IMR-90 (cell line): ENCODE results near the gene CNTRL. TPM values are rescaled to one million over a fixed set of nuclear protein-coding genes. Genes with fewer than 3 reads are reported as not detected.

Experiments
- ATAC-seq: fragments of 200-7000 bp; cut with Tn5 transposase; 2 replicates; pipeline ENCODE4 v1.9.1; 2020; ENCODE audit warnings: low read depth, mild to moderate bottlenecking, moderate library complexity
- BruUV-seq: library from RNA; stranded (reverse); fragments of 400-500 nt; replicated peaks from 2 replicates; lab custom pipeline; 2021; lab: Mats Ljungman, UMichigan
- CTCF ChIA-PET: fragments of 300-600 bp; formaldehyde crosslinking; extraction: SDS; loops from one replicate; lab custom pipeline; 2021; ENCODE audit warnings: antibody characterized with exemption; lab: Yijun Ruan, JAX
- POLR2A ChIA-PET: fragments of 300-600 bp; sonication (Branson Sonifier 250); formaldehyde crosslinking; loops from one replicate; lab custom pipeline; 2022; ENCODE audit warnings: antibody characterized with exemption; ENCODE audit not compliant: unreplicated experiment; lab: Charles Lee
- DNase-seq: peaks from one replicate; pipeline ENCODE4 v3.0.0; 2013
- H2AFZ ChIP-seq: replicated peaks from 2 replicates; pipeline ENCODE3; 2013; ENCODE audit warnings: low read length, mild to moderate bottlenecking; ENCODE audit not compliant: poor library complexity
- H2AK5ac ChIP-seq: 2 replicates; pipeline ENCODE4 v1.6.1; 2013; ENCODE audit warnings: low read depth, low read length, inconsistent platforms
- H2AK9ac ChIP-seq: replicated peaks from 2 replicates; pipeline ENCODE3; 2013; ENCODE audit warnings: mild to moderate bottlenecking, low read depth, low read length, moderate library complexity; ENCODE audit not compliant: poor library complexity
- H2BK120ac ChIP-seq: 2 replicates; pipeline ENCODE4 v1.6.1; 2013; ENCODE audit warnings: low read depth, low read length, inconsistent platforms
- H2BK15ac ChIP-seq: 3 replicates; pipeline ENCODE4 v1.6.1; 2013; ENCODE audit warnings: low read depth, low read length, inconsistent platforms
- H2BK20ac ChIP-seq: 2 replicates; pipeline ENCODE4 v1.6.1; 2013; ENCODE audit warnings: low read depth, mild to moderate bottlenecking, inconsistent platforms, low read length, moderate library complexity
- H2BK5ac ChIP-seq: 2 replicates; pipeline ENCODE4 v1.6.1; 2013; ENCODE audit warnings: mild to moderate bottlenecking, low read depth, low read length, inconsistent platforms; ENCODE audit not compliant: poor library complexity, severe bottlenecking
- H3K14ac ChIP-seq: replicated peaks from 2 replicates; pipeline ENCODE4 v1.6.1; 2013; ENCODE audit warnings: low read depth, low read length, inconsistent platforms
- H3K18ac ChIP-seq: 2 replicates; pipeline ENCODE4 v1.6.1; 2013; ENCODE audit warnings: low read depth, low read length, control low read depth
- H3K23ac ChIP-seq: 2 replicates; pipeline ENCODE4 v1.6.1; 2013; ENCODE audit warnings: low read depth, low read length, inconsistent platforms
- H3K27ac ChIP-seq: 2 replicates; pipeline ENCODE4 v1.5.1; 2013; ENCODE audit warnings: mild to moderate bottlenecking, control low read depth, low read length; ENCODE audit not compliant: insufficient read depth
- H3K27me3 ChIP-seq: 2 replicates; pipeline ENCODE4 v1.6.1; 2013; ENCODE audit warnings: low read length; ENCODE audit not compliant: control insufficient read depth, insufficient read depth
- H3K36me3 ChIP-seq: 2 replicates; pipeline ENCODE4 v1.6.1; 2013; ENCODE audit warnings: low read length, mixed read lengths; ENCODE audit not compliant: control insufficient read depth, insufficient read depth
- H3K4ac ChIP-seq: 2 replicates; pipeline ENCODE4 v1.6.1; 2013; ENCODE audit warnings: low read depth, low read length, inconsistent platforms
- H3K4me1 ChIP-seq: 2 replicates; pipeline ENCODE4 v1.6.1; 2013; ENCODE audit warnings: low read length, mixed read lengths; ENCODE audit not compliant: control insufficient read depth, insufficient read depth
- H3K4me2 ChIP-seq: 2 replicates; pipeline ENCODE4 v1.6.1; 2013; ENCODE audit warnings: low read depth, mild to moderate bottlenecking, control low read depth, low read length, moderate library complexity
- H3K4me3 ChIP-seq: 2 replicates; pipeline ENCODE4 v1.5.1; 2013; ENCODE audit warnings: low read depth, mild to moderate bottlenecking, control low read depth, low read length, moderate library complexity; ENCODE audit not compliant: insufficient read depth
- H3K56ac ChIP-seq: 2 replicates; pipeline ENCODE4 v1.6.1; 2013; ENCODE audit warnings: low read length, inconsistent platforms; ENCODE audit not compliant: insufficient read depth; ENCODE audit errors: extremely low read depth
- H3K79me1 ChIP-seq, 2 experiments: 2 replicates each; pipeline ENCODE4 v1.6.1; 2013; ENCODE audit warnings: low read length in 2 of 2, inconsistent platforms in 1 of 2, low read depth in 1 of 2
- H3K9ac ChIP-seq: 2 replicates; pipeline ENCODE4 v1.6.1; 2013; ENCODE audit warnings: low read depth, low read length, control low read depth
- H3K9me1 ChIP-seq: 2 replicates; pipeline ENCODE4 v1.6.1; 2013; ENCODE audit warnings: low read length, inconsistent platforms; ENCODE audit not compliant: insufficient read depth
- H3K9me3 ChIP-seq: 2 replicates; pipeline ENCODE4 v1.6.1; 2013; ENCODE audit warnings: low read length; ENCODE audit not compliant: control insufficient read depth, insufficient read depth
- H4K20me1 ChIP-seq: 2 replicates; pipeline ENCODE4 v1.6.1; 2013; ENCODE audit warnings: low read length, inconsistent platforms; ENCODE audit not compliant: insufficient read depth
- H4K5ac ChIP-seq: 2 replicates; pipeline ENCODE4 v1.6.1; 2013; ENCODE audit warnings: mild to moderate bottlenecking, low read depth, low read length, control low read depth
- H4K8ac ChIP-seq, 2 experiments: 2 replicates each; pipeline ENCODE4 v1.6.1; 2013; ENCODE audit warnings: low read depth in 2 of 2, low read length in 2 of 2, control low read depth in 1 of 2, inconsistent platforms in 1 of 2
- H4K91ac ChIP-seq: 2 replicates; pipeline ENCODE4 v1.6.1; 2013; ENCODE audit warnings: low read depth, low read length, inconsistent platforms; ENCODE audit not compliant: insufficient read depth
- BHLHE40 ChIP-seq: fragments of 150-350 bp; IDR thresholded peaks from 2 replicates; pipeline ENCODE4 v1.6.1; 2016; ENCODE audit warnings: mild to moderate bottlenecking, low read depth, low read length
- CEBPB ChIP-seq: IDR thresholded peaks from 2 replicates; pipeline ENCODE4 v1.6.1; 2012; ENCODE audit warnings: low read depth, low read length, improper control_type of control experiment
- CHD1 ChIP-seq: IDR thresholded peaks from 2 replicates; pipeline ENCODE4 v1.6.1; 2012; ENCODE audit warnings: low read depth, low read length, improper control_type of control experiment
- FOS ChIP-seq: fragments of 150-350 bp; IDR thresholded peaks from 2 replicates; pipeline ENCODE4 v1.6.1; 2016; ENCODE audit warnings: low read depth, low read length
- MAFK ChIP-seq: IDR thresholded peaks from 2 replicates; pipeline ENCODE4 v1.6.1; 2012; ENCODE audit warnings: low read depth, low read length, improper control_type of control experiment
- MAZ ChIP-seq: IDR thresholded peaks from 2 replicates; pipeline ENCODE4 v1.6.1; 2012; ENCODE audit warnings: low read depth, mild to moderate bottlenecking, low read length, improper control_type of control experiment, moderate library complexity, borderline replicate concordance
- MXI1 ChIP-seq: IDR thresholded peaks from 2 replicates; pipeline ENCODE4 v1.6.1; 2012; ENCODE audit warnings: low read depth, mild to moderate bottlenecking, low read length, moderate library complexity, borderline replicate concordance
- NFE2L2 ChIP-seq: fragments of 150-350 bp; IDR thresholded peaks from 2 replicates; pipeline ENCODE4 v1.6.1; 2016; ENCODE audit warnings: low read depth, mild to moderate bottlenecking, low read length
- RCOR1 ChIP-seq: IDR thresholded peaks from 2 replicates; pipeline ENCODE4 v1.6.1; 2012; ENCODE audit warnings: mild to moderate bottlenecking, low read length, improper control_type of control experiment; ENCODE audit not compliant: insufficient replicate concordance
- RFX5 ChIP-seq: IDR thresholded peaks from 2 replicates; pipeline ENCODE4 v1.8.0; 2012; ENCODE audit warnings: low read depth, mild to moderate bottlenecking, low read length, moderate library complexity
- SMC3 ChIP-seq: fragments of 150-350 bp; IDR thresholded peaks from 2 replicates; pipeline ENCODE4 v1.6.1; 2016; ENCODE audit warnings: low read depth, mild to moderate bottlenecking, antibody characterized with exemption, low read length, moderate library complexity
- USF2 ChIP-seq: fragments of 150-350 bp; IDR thresholded peaks from 2 replicates; pipeline ENCODE4 v1.6.1; 2017; ENCODE audit warnings: mild to moderate bottlenecking, antibody characterized with exemption, low read length, low read depth
- WGBS, 2 experiments: methylation state at CpG; one replicate each; pipeline versions ENCODE4 v1.1.5 to v1.1.7; 2013; ENCODE audit warnings: missing lambda C conversion rate in 2 of 2; ENCODE audit not compliant: insufficient read length in 1 of 2; ENCODE audit errors: extremely low coverage in 2 of 2; 5-methylcytosine and 5-hydroxymethylcytosine counted together
- dilution Hi-C: fragments of 300-500 bp; cut with HindIII; formaldehyde crosslinking; loops from one replicate; pipeline ENCODE4 v1.14.3; 2018; ENCODE audit warnings: low sequenced_read_pairs; ENCODE audit not compliant: unreplicated experiment
- in situ Hi-C: fragments of 300-500 bp; cut with MboI; formaldehyde crosslinking; loops from 3 replicates; pipeline ENCODE4 v1.14.3; 2019; ENCODE audit warnings: low sequenced_read_pairs, inconsistent platforms, mixed read lengths
- intact Hi-C: fragments of 100-400 bp; cut with micrococcal nuclease; formaldehyde crosslinking; loops from 2 replicates; pipeline ENCODE4 v1.10.0; 2022
- polyA plus RNA-seq, 3 experiments: library from polyadenylated mRNA; depleted of rRNA; stranded (reverse); fragments of >200 nt; gene quantifications; 2 replicates each; pipeline ENCODE4 v1.2.3, GENCODE V29; 2012; ENCODE audit warnings: low replicate concordance in 1 of 3
- total RNA-seq: library from RNA; depleted of rRNA; stranded (reverse); fragments of >200 nt; gene quantifications from 2 replicates; pipeline ENCODE4 v1.2.3, GENCODE V29; 2012
- TF ChIP-seq, protein P1 (sequence below): fragments of 150-350 bp; IDR thresholded peaks from 2 replicates; pipeline ENCODE4 v1.6.1; 2016; ENCODE audit warnings: low read depth, mild to moderate bottlenecking, low read length, moderate library complexity, borderline replicate concordance

Gene CNTRL
- total and polyA plus RNA-seq, 2 of the 4 experiments (the other 2 are of a cell fraction): 4.5 to 7.3 TPM

DNA sequence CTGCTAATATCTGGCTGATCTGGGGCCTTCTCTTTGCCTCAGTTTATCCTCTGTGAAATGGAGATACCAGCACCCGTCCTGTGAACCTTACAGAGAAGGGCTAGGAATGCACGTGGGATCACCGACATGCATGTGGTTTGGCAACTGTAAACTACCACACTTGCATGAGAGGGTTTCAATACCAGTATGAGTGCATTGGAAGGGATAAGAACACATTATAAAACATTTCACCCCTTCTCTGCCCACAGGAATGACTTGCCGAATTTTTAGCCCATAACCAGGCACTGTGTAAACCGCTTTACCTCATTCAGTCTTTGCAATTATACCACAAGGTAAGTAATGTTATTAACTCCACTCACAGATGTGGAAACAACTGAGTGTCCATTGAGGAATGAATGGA lies 135.8 kb downstream of the CNTRL start:
- TF ChIP-seq BHLHE40 (no peak), RFX5 (no peak), USF2 (no peak), RCOR1 (no peak), SMC3 (no peak), MAZ (no peak), NFE2L2 (no peak), MAFK (no peak), FOS (no peak), MXI1 (no peak), CHD1 (no peak), CEBPB (no peak)
- TF ChIP-seq, protein P1, sequence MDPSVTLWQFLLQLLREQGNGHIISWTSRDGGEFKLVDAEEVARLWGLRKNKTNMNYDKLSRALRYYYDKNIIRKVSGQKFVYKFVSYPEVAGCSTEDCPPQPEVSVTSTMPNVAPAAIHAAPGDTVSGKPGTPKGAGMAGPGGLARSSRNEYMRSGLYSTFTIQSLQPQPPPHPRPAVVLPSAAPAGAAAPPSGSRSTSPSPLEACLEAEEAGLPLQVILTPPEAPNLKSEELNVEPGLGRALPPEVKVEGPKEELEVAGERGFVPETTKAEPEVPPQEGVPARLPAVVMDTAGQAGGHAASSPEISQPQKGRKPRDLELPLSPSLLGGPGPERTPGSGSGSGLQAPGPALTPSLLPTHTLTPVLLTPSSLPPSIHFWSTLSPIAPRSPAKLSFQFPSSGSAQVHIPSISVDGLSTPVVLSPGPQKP: no peak
- Histone ChIP-seq H3K4me3 (no peak overlapping the region), H4K5ac (no peak overlapping the region), H3K79me1 (no peaks in the 10 kb centered on the region), H3K36me3 (no peaks in the 10 kb centered on the region), H3K23ac (no peak overlapping the region), H3K9me1 (no peaks in the 10 kb centered on the region; the same call in 1 of the 2 replicates), H3K4ac (no peak overlapping the region), H3K27ac (no peak overlapping the region), H2BK20ac (no peak overlapping the region), H3K27me3 (no peaks in the 10 kb centered on the region), H3K4me2 (no peak overlapping the region), H2AK5ac (no peak overlapping the region), H4K20me1 (no peaks in the 10 kb centered on the region), H4K91ac (no peak overlapping the region), H3K14ac (no peak overlapping the region), H3K9ac (no peak overlapping the region), H3K56ac (no peak overlapping the region), H3K4me1 (no peaks in the 10 kb centered on the region), H2AK9ac (no peak overlapping the region), H3K9me3 (no peaks in the 10 kb centered on the region), H2BK5ac (no peak overlapping the region), H2BK15ac (no peak overlapping the region), H4K8ac (no peak overlapping the region), H3K18ac (no peak overlapping the region), H2AFZ (no peak overlapping the region), H2BK120ac (no peak overlapping the region)
- no TSS peak for BruUV-seq
- WGBS, 2 experiments: no CpG with 5 or more reads among the region's 5 CpGs
- DNase-seq (no peak), ATAC-seq (no peak)
- intact Hi-C loops: loop anchor here (5.0 kb wide), 1 partner anchor 232 kb away; no protein-coding TSS in a partner anchor
- dilution Hi-C loops: no loop called here
- CTCF ChIA-PET: no interaction called here
- POLR2A ChIA-PET: no interaction called here
- in situ Hi-C loops: loop anchor here (5.0 kb wide), 2 partner anchors 107 to 187 kb away; no protein-coding TSS in a partner anchor
